Measurements from ENCODE around the gene APOA5. TPM values are rescaled to one million over a fixed set of nuclear protein-coding genes. Genes with fewer than 3 reads are reported as not detected.

Gene APOA5
- total RNA-seq, 4 donors from 2014 or later: not detected

DNA sequence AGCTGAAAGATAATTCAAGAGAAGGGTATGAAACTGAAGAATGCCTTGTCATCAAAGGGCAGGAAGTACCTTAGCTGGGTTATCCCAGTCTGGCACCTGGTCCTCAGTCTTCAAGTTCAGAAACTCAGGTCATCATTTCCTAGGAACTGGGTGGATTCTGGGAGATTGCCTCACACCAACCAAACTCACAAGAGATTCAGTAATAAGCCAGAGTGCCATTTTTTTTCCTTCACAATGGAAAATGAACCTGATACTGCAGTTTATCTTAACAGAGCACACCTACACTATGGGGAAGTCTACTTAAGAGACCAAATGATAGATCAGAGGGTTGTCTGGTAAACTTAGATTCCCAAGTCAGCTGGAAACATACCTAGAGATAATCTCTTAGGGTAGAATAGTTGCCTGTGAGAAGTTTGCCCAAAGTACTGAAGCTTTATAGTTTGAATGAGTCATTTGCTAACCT, 15.1 kb downstream of the APOA5 start:
- peaks cover 11 to 20% (median 15%) of the 10 kb centered on the region in 3 donors for H3K4me1 ChIP-seq
- H3K9me3 ChIP-seq: no peaks in the 10 kb centered on the region
- no peak for DNase-seq
- H3K4me3 ChIP-seq: no peak overlapping the region
- no peak for TF ChIP-seq POLR2A (IDR thresholded peaks at IDR 0.05)
- TF ChIP-seq, protein P1, sequence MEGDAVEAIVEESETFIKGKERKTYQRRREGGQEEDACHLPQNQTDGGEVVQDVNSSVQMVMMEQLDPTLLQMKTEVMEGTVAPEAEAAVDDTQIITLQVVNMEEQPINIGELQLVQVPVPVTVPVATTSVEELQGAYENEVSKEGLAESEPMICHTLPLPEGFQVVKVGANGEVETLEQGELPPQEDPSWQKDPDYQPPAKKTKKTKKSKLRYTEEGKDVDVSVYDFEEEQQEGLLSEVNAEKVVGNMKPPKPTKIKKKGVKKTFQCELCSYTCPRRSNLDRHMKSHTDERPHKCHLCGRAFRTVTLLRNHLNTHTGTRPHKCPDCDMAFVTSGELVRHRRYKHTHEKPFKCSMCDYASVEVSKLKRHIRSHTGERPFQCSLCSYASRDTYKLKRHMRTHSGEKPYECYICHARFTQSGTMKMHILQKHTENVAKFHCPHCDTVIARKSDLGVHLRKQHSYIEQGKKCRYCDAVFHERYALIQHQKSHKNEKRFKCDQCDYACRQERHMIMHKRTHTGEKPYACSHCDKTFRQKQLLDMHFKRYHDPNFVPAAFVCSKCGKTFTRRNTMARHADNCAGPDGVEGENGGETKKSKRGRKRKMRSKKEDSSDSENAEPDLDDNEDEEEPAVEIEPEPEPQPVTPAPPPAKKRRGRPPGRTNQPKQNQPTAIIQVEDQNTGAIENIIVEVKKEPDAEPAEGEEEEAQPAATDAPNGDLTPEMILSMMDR (IDR thresholded peaks at IDR 0.05): no peak
- H3K36me3 ChIP-seq: peaks cover 9 to 60% (median 19%) of the 10 kb centered on the region in 3 donors
- H3K27me3 ChIP-seq: no peaks in the 10 kb centered on the region
- intact Hi-C loops (cut with DNase I): no loop called here
- no peak overlapping the region for H3K27ac ChIP-seq

DNA sequence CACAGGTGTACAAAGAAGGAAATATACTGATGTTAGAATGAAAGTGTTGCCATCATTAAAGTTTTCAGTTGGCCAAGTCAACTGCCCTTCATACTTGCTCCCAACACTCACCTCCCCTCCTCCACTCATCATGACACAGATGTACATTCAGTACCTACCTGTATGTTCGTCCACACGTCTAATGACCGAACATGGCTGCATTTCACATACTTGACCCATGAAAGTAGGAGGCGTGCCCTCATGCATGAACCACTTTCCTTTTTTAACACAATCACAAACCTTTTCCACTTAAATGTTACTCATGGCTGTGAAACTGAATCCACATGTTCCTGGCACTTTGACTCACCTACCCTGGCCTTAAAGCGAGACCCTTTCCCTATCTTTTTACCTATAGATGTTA, 15.7 kb downstream of the APOA5 start:
- DNase-seq: no peak

DNA sequence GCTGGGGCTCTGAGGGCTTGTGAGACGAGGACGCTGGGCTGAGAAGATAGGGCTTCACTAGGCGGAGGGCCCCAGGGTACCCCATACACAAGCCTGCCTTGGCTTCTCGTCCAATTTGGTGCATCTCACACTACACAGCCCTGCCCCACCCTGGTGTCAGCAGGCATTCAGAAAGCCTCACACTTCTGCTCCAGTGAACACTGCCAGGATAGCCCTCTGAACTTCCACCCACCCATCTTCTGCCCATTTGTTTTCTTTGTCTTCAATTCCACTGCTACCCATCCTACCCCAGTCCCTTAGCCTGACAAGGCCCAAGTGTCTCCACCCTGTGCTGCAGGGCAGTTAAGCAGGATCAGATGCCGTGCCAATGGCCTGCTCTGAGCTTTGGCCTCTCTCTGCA, 17.0 kb downstream of the APOA5 start:
- H3K27me3 ChIP-seq: no peaks in the 10 kb centered on the region
- H3K27ac ChIP-seq: no peak overlapping the region
- peaks cover 5 to 43% (median 19%) of the 10 kb centered on the region in 3 donors for H3K36me3 ChIP-seq
- 85 to 92% methylated on average over 5 of the region's 5 CpGs for WGBS, 2 donors
- H3K4me1 ChIP-seq: peaks cover 17 to 39% (median 21%) of the 10 kb centered on the region in 3 donors
- H3K9me3 ChIP-seq: no peaks in the 10 kb centered on the region
- no peak overlapping the region for H3K4me3 ChIP-seq
- TF ChIP-seq POLR2A (IDR thresholded peaks at IDR 0.05): no peak
- TF ChIP-seq, protein P1 (IDR thresholded peaks at IDR 0.05): no peak
- intact Hi-C loops (cut with DNase I): no loop called here
- DNase-seq: no peak

More for the DNA sequence above, 15.7 kb downstream of the APOA5 start:
- intact Hi-C loops (cut with DNase I): no loop called here
- Histone ChIP-seq H3K9me3 (no peaks in the 10 kb centered on the region), H3K27ac (no peak overlapping the region), H3K36me3 (peaks cover 9 to 54% (median 19%) of the 10 kb centered on the region in 3 donors), H3K4me3 (no peak overlapping the region), H3K27me3 (no peaks in the 10 kb centered on the region), H3K4me1 (peaks cover 17 to 26% (median 17%) of the 10 kb centered on the region in 3 donors)
- no peak for TF ChIP-seq POLR2A (IDR thresholded peaks at IDR 0.05)
- TF ChIP-seq, protein P1 (IDR thresholded peaks at IDR 0.05): no peak
- WGBS, 2 donors: 89 to 96% methylated on average over 5 of the region's 5 CpGs

DNA sequence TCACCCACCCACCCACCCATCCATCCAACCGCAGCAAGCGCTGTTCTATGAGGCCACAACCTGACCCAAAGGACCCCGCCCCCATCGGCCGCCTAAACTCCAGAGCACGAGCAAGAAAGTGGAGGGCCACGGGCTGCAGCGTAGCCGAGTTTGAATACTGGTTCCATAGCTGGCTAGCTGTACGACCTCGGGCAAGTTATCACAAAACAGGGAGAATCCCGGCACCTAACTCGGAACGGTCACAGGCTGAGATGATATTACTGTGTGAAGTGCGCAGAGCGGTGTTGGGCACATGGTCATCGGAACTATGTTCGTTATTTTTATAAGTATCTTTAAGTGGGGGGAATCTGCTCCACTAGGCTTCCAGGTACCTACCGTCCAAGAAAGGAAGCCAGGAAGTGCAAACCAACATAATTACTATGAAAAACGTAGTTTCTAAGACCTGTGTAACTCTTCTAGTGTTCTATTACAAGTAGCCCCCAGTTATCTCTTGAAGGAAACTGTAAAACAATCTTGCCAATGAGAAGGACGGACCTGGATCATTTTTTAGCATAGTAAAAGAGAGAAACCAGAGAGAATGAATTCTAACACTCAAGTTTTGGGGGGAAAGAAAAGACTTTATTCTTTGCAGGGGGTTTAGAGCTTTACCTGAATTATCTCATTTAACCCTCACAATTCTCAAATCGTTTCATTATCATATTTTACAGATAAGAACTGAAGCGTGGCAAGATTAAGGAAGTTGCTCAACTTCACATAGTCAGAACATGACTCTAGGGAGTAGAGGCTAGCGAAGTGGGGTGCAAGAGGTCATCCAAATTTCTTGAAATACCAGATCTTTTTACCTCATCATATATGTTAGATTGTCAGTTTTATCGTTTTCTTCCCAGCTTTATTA, 18.2 kb downstream of the APOA5 start:
- Histone ChIP-seq H3K4me1 (peaks cover 17 to 39% (median 21%) of the 10 kb centered on the region in 3 donors), H3K4me3 (peak overlapping the region; percentile 59 to 81 (median 76)), H3K27ac (peak overlapping the region; percentile 90 to 96 (median 92)), H3K27me3 (no peaks in the 10 kb centered on the region), H3K36me3 (peaks cover 5 to 43% (median 10%) of the 10 kb centered on the region in 3 donors), H3K9me3 (no peaks in the 10 kb centered on the region)
- DNase-seq: peak; percentile 56
- intact Hi-C loops (cut with DNase I): no loop called here
- 6 to 8% methylated on average over 14 to 15 of the region's 25 CpGs for WGBS, 2 donors
- TF ChIP-seq, protein P1 (IDR thresholded peaks at IDR 0.05): peak in 1 of 6 experiments; percentile 7
- no peak for TF ChIP-seq POLR2A (IDR thresholded peaks at IDR 0.05)

Data from esophagus squamous epithelium (tissue), 5 donors.